CMK (cell line): ENCODE measurements around the gene FAM8A1.
"Not testable (repeated sequence)": the region's sequence is repeated elsewhere in the genome, so short reads cannot be mapped to it uniquely, and the experiment has no call there.

Experiments
- DNase-seq: peaks from one replicate; pipeline ENCODE4 v3.0.0-alpha.2; 2010; ENCODE audit warnings: low read depth

FAM8A1 gene

GRCh38 chr6:17599877-17600526, at the start of gene FAM8A1:
FAM8A1 (plus strand) TSS chr6:17600302; CDS start chr6:17600410, 108 bp downstream.
- DNase-seq, result peak; percentile 87

GRCh38 chr6:17551383-17551958, 48.6 kb upstream of the FAM8A1 start:
- DNase-seq, result no peak

- DNase-seq, result no peak
Observed at GRCh38 chr6:17552861-17553260, 47.2 kb upstream of the FAM8A1 start.

- no peak for DNase-seq
Observed at GRCh38 chr6:17556014-17556413, 44.1 kb upstream of the FAM8A1 start.

- no peak for DNase-seq
Observed at GRCh38 chr6:17562636-17563035, 37.5 kb upstream of the FAM8A1 start.

- DNase-seq, result no peak
Observed at GRCh38 chr6:17565399-17565798, 34.7 kb upstream of the FAM8A1 start.

GRCh38 chr6:17574866-17575560, 25.1 kb upstream of the FAM8A1 start:
- DNase-seq, result no peak

GRCh38 chr6:17577059-17577458, 23.0 kb upstream of the FAM8A1 start:
- DNase-seq, result no peak

GRCh38 chr6:17580518-17581048, 19.5 kb upstream of the FAM8A1 start:
- no peak for DNase-seq

- not testable (repeated sequence) for DNase-seq
Observed at GRCh38 chr6:17581282-17581681, 18.8 kb upstream of the FAM8A1 start.

- no peak for DNase-seq
Observed at GRCh38 chr6:17583811-17584210, 16.3 kb upstream of the FAM8A1 start.

- no peak for DNase-seq
Observed at GRCh38 chr6:17584241-17584803, 15.8 kb upstream of the FAM8A1 start.

GRCh38 chr6:17585766-17586490, 14.2 kb upstream of the FAM8A1 start:
- no peak for DNase-seq

GRCh38 chr6:17586623-17587022, 13.5 kb upstream of the FAM8A1 start:
- DNase-seq, result not testable (repeated sequence)

- DNase-seq, result no peak
Observed at GRCh38 chr6:17588011-17588410, 12.1 kb upstream of the FAM8A1 start.

- no peak for DNase-seq
Observed at GRCh38 chr6:17589406-17590096, 10.6 kb upstream of the FAM8A1 start.

- no peak for DNase-seq
Observed at GRCh38 chr6:17591287-17591686, 8.8 kb upstream of the FAM8A1 start.

- no peak for DNase-seq
Observed at GRCh38 chr6:17593246-17593645, 6.9 kb upstream of the FAM8A1 start.

GRCh38 chr6:17596085-17596484, 4.0 kb upstream of the FAM8A1 start:
- no peak for DNase-seq

GRCh38 chr6:17600527-17601385, 654 bp downstream of the FAM8A1 start:
- no peak for DNase-seq

GRCh38 chr6:17601386-17601703, 1.2 kb downstream of the FAM8A1 start:
- DNase-seq, result no peak
